ENCODE data around the gene CRYL1.

CRYL1 gene

GRCh38 chr13:20525601-20526544 lies at the start of gene CRYL1:
Gene CRYL1 (minus strand): TSS chr13:20525857. CDS start chr13:20525794, 63 bp downstream.
- peak; percentile 89 for DNase-seq (ENCODE audit: low spot score)

GRCh38 chr13:20573636-20574035 lies 48.0 kb upstream of the CRYL1 start:
- DNase-seq (ENCODE audit: low spot score), result no peak

- no peak for DNase-seq (ENCODE audit: low spot score)
Observed at GRCh38 chr13:20573186-20573585, 47.5 kb upstream of the CRYL1 start.

GRCh38 chr13:20571676-20572075 lies 46.0 kb upstream of the CRYL1 start:
- no peak for DNase-seq (ENCODE audit: low spot score)

- DNase-seq (ENCODE audit: low spot score), result no peak
Observed at GRCh38 chr13:20570517-20570916, 44.9 kb upstream of the CRYL1 start.

- no peak for DNase-seq (ENCODE audit: low spot score)
Observed at GRCh38 chr13:20567881-20568528, 42.3 kb upstream of the CRYL1 start.

GRCh38 chr13:20566898-20567874 lies 41.5 kb upstream of the CRYL1 start, which contains the start of gene IFT88:
Gene IFT88 (plus strand): TSS chr13:20567157. CDS start chr13:20574386, 7,229 bp downstream.
- peak; percentile 89 for DNase-seq (ENCODE audit: low spot score)

GRCh38 chr13:20566468-20566897 lies 40.8 kb upstream of the CRYL1 start:
- DNase-seq (ENCODE audit: low spot score), result no peak

GRCh38 chr13:20565115-20565736 lies 39.6 kb upstream of the CRYL1 start:
- DNase-seq (ENCODE audit: low spot score), result no peak

- no peak for DNase-seq (ENCODE audit: low spot score)
Observed at GRCh38 chr13:20561741-20562140, 36.1 kb upstream of the CRYL1 start.

- DNase-seq (ENCODE audit: low spot score), result no peak
Observed at GRCh38 chr13:20559659-20560356, 34.2 kb upstream of the CRYL1 start.

- no peak for DNase-seq (ENCODE audit: low spot score)
Observed at GRCh38 chr13:20558982-20559381, 33.3 kb upstream of the CRYL1 start.

GRCh38 chr13:20553311-20553710 lies 27.7 kb upstream of the CRYL1 start:
- peak; percentile 96 for DNase-seq (ENCODE audit: low spot score)

- DNase-seq (ENCODE audit: low spot score), result peak; percentile 30
Observed at GRCh38 chr13:20550799-20551198, 25.1 kb upstream of the CRYL1 start.

- no peak for DNase-seq (ENCODE audit: low spot score)
Observed at GRCh38 chr13:20547479-20547908, 21.8 kb upstream of the CRYL1 start.

- no peak for DNase-seq (ENCODE audit: low spot score)
Observed at GRCh38 chr13:20546556-20546955, 20.9 kb upstream of the CRYL1 start.

- DNase-seq (ENCODE audit: low spot score), result no peak
Observed at GRCh38 chr13:20544201-20544923, 18.7 kb upstream of the CRYL1 start.

- no peak for DNase-seq (ENCODE audit: low spot score)
Observed at GRCh38 chr13:20536992-20537391, 11.3 kb upstream of the CRYL1 start.

- no peak for DNase-seq (ENCODE audit: low spot score)
Observed at GRCh38 chr13:20534038-20534608, 8.5 kb upstream of the CRYL1 start.

- DNase-seq (ENCODE audit: low spot score), result no peak
Observed at GRCh38 chr13:20528452-20528851, 2.8 kb upstream of the CRYL1 start.
